ENCODE measurements around the gene DEFB116.
"Not testable (repeated sequence)": the region's sequence is repeated elsewhere in the genome, so short reads cannot be mapped to it uniquely, and the experiment has no call there.

DEFB116 gene, protein sequence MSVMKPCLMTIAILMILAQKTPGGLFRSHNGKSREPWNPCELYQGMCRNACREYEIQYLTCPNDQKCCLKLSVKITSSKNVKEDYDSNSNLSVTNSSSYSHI
- 0 to 0.03 (median 0) reads per million in 18 experiments for total RNA-seq

DNA sequence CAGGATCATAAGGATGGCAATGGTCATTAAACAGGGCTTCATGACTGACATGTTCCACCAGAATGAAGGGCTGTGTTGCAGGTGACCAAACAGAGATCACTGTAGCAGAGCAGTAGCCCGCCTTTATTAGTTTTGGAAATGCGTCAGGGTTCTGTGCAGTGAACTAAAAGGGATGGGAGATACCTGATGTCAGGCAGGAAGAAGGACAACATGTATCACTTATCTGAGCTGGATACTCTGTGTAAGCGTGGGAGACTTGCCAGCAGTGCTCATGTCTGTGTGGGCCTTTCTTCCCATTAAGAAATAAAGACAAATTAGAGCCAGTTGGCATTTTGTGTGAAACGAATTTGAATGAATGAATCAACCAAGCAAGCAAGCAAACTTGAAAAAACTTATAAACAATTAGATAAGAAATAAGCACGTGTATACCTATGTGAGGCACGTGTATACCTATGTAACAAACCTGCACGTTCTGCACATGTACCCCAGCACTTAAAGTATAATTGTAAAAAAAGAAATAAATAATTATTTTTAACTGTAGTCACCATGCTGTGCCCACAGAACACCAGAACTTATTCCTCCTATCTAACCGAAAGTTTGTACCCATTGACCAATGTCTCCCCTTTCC is at the start of gene DEFB116:
DEFB116 (minus strand) TSS at position 51 of the 628 bp plus-strand sequence; CDS start at position 51, 0 bp downstream.
- no peak for DNase-seq

DNA sequence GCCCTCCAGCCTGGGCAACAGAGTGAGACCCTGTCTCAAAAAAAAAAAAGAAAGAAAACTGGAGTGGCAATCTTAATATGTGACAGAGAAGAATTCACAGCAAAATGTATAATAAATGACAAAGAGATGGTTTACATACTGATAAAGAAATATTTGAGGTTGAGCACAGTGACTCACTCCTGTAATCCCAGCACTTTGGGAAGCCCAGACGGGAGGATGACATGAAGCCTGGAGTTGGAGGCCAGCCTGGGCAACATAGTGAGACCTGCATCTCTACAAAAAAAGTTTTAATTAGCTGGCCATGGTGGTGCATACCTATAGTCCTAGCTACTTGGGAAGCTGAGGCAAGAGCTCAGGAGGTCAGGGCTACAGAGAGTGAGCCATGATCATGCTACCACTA is 47.6 kb upstream of the DEFB116 start:
- DNase-seq, result no peak

DNA sequence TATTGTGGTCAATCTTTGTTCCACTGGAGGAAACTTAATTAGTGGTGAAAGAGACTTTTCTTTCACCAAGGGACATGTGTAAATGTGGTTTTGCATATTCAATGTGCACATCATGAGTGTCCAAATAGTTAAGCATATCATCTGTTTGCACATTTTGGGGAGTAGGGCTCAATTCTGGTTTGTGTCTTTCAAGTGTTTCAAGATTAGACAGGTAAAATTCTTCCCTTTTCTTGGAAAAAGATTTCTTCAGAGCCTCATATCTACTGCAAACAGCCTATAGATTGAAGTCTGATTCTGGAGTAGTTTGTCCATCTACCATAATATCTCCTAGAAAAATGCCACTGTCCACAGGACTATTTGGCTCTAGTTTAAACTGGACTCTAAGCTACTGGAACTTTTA is 33.1 kb upstream of the DEFB116 start:
- no peak for DNase-seq

DNA sequence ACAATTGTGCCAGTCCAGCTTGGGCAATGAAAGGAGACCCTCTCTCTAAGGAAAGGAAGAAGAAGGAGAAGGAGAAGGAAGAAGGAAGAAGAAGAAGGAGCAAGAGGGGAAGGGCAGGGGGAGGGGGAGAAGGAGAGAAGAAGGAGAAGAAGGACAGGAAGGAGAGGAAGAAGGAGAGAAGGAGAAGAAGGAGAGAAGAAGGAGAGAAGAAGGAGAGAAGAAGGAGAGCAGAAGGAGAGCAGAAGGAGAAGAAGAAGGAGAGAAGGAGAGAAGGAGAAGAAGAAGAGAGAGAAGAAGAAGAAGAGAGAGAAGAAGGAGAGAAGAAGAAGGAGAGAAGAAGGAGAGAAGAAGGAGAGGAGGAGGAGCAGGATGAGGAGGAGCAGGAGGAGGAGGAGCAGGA is 22.5 kb upstream of the DEFB116 start:
- no peak for DNase-seq

DNA sequence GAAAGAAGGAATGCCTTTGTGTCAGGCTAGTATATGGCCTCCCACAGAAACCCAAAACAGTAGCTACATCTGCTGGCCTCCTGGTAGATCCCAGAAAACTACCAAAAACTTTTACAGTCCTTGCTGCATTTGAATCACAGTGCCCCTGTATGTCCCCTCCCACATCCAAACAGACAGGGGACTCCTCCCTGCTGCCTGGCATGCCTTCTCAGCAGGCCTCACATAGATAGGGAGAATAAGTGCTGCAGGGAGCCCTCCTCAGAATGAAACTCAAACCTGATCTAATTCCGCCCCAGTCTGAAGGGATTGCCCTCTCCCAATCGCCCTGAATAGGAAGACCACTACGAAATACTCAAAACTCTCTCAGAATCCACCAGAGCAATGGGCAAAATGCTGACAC is 14.1 kb upstream of the DEFB116 start:
- DNase-seq, result no peak

DNA sequence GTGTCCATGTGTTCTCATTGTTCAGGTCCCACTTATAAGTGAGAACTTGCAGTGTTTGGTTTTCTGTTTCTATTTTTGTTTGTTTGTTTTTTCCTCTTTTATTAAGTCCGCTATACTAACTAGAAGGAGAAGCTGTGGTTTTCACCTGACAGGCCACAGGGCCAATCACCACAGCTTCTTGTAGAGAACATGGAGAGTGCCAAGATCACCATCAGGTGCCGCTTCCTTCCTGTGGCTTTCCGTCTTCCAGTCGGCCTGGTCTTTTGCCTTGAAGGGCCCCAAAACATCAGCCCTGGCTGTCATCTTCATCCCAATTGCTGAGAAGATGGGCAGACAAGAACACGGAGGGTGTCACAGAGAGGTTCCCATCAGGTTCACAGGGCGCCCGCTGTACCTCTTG is 23.4 kb downstream of the DEFB116 start:
- not testable (repeated sequence) for DNase-seq

DNA sequence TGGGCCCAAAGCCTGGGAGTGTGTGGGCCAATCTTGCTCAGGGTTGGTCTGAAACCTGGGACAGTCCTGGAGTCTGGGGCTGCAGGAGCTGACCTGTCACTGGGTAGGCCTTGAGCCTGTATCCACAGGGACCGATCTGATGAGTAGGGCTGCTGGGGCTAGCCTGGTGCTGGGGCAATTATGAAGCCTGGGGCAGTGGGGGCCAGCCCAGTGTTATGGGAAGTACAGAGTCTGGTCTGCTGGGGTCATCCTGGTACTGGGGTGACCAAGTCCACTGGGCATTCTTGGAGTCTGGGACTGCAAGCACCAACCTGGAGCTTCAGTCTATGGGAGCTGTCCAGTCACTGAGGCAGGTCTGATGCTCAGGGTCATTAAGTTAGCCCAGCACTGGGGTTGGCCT is 30.2 kb downstream of the DEFB116 start:
- DNase-seq, result no peak

DNA sequence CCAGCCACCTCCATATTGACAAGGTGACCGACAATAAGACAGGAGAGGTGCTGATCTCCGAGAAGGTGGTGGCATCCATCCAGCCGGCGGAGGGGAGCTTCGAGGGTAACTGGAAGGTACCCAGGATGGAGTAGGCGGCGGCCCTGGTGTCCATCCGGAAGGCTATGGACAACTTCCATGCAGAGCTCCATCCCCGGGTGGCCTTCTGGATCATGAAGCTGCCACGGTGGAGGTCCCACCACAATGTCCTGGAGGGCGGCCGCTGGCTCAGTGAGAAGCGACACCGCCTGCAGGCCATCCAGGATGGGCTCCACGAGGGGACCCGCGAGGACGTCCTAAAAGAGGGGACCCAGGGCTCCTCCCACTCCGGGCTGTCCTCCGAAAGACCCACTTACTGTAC is 33.9 kb downstream of the DEFB116 start:
- no peak for DNase-seq

DNA sequence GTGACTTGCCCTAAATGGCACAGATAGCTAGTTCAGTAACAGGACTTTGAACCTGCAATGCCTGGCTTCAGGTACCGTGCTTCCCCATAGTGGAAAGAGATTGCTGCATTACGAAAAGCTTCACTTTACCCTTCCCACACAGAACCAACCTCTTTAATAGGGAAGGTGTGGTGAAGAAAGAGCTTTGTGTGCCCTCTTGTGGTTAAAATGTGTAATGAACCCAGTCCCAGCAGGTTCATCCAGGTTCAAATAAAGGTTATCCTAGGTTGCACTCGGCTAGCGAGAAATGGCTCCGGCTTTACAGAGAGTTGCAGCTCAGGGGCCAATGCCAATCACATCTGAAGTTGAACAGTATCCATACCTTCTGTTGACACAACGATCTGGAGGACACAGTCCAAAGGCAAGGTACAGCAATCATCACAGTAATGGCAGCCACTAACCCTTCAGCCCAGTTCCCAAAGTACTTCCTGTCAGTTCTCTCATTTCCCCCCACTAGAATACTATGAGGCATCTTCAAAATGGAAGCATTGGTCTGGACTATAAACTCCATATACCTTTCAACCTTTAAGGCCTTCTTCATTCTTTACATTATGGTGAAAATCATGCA is 48.0 kb downstream of the DEFB116 start:
- peak in 1 of 2 donors; percentile 5 for DNase-seq

DNA sequence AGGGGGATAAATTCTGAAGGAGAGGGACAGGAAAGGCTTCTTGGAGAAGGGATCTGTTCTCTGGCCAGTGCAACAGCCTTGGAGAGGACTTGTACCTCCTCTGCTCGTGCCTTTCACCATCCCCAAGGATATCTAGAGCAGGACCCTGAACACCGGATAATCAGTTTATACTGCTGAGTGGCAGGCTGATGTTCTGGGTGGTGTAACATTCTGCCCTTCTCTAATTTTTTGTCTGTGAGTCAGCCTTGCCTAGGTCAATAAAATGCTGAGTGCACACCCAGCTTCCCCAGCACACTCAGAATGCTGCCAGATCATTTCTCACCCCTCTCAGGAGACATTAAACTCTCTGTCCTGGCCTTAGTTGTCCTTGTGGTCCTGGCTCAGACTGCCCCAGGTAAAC is 51.0 kb downstream of the DEFB116 start, which contains the start of gene DEFB115:
DEFB115 (plus strand) TSS at position 301 of the 400 bp plus-strand sequence; CDS start at position 301, 0 bp downstream.
- no peak for DNase-seq

DNA sequence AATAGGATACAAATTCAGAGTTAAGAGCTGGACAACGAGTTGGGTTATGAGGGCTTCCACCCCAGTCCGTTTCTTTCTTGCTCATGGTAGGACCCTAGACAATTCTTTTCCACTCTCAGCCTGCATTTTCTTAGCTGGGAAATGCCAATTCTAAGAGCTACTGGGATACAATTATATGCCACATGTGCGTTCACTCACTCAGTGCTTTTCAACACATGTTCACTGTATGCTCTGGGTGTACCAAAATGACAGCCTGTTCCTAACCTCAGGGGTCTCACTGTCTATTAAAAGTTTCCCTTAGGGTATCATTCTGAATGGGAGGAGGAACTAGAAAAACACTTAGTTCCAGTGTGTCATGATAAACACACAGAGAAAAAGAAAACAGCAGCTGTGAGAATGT is 51.4 kb downstream of the DEFB116 start:
- DNase-seq, result no peak
